ENCODE results near the gene EEFSEC. TPM values are rescaled to one million over a fixed set of nuclear protein-coding genes. Genes with fewer than 3 reads are reported as not detected.

EEFSEC gene
- polyA plus RNA-seq, 1 experiment: 6.8 TPM

DNA sequence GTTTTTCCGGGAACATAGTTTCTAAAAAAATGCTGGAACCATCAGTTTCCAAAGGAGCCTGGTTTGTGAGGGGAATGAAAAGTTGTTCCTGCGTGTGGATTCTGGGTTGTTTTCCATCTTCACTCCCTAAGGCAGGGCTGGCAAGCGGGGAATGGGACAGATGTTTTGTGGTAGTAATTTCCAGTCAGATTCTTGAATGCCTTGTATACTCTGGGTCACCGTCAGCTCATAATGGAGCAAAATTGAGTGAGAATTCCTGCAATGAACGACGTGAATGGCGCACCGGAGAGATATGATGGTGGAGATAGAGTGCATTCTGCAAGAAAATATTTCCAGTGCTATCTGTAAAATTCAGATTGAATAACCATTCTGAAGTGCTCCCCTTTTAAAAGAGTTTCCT lies 19.9 kb downstream of the EEFSEC start:
- no peak for DNase-seq (ENCODE audit: low read depth, low spot score)
- POLR2A ChIA-PET: no interaction called here

DNA sequence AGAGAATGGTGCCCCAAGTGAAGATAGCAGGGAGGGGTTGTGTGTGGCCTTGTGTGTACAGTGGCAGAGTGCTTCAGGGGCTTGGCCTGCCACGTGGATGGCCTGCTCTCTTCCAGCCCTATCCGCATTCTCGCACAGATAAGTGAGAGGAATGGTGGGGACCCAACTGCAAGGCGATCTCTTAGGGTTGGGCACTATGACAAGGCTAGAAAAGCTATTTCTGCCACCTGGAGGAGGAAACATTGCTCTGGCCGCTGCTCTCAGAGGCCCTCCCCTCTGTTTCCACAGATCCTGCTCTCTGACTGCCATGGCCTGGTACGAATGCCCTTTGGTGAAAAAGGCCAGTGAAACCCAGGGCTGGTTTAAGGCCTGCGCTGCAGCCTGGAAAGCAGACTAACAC lies 20.6 kb downstream of the EEFSEC start:
- Histone ChIP-seq H3K9me3 (ENCODE audit: control insufficient read depth, insufficient read depth, low read length) (no peaks in the 10 kb centered on the region), H3K27me3 (ENCODE audit: control insufficient read depth, insufficient read depth, low read length) (no peaks in the 10 kb centered on the region), H3K4me3 (ENCODE audit: low read depth, low read length) (no peak overlapping the region), H3K27ac (ENCODE audit: low read depth, low read length) (no peak overlapping the region)
- ChIA-PET CTCF (interaction anchor here (3.0 kb wide), 1 partner anchor 148 kb away, joined by 19 read pairs; no protein-coding TSS in a partner anchor), POLR2A (no interaction called here)
- no peak for DNase-seq (ENCODE audit: low read depth, low spot score)
- TF ChIP-seq, protein P1, sequence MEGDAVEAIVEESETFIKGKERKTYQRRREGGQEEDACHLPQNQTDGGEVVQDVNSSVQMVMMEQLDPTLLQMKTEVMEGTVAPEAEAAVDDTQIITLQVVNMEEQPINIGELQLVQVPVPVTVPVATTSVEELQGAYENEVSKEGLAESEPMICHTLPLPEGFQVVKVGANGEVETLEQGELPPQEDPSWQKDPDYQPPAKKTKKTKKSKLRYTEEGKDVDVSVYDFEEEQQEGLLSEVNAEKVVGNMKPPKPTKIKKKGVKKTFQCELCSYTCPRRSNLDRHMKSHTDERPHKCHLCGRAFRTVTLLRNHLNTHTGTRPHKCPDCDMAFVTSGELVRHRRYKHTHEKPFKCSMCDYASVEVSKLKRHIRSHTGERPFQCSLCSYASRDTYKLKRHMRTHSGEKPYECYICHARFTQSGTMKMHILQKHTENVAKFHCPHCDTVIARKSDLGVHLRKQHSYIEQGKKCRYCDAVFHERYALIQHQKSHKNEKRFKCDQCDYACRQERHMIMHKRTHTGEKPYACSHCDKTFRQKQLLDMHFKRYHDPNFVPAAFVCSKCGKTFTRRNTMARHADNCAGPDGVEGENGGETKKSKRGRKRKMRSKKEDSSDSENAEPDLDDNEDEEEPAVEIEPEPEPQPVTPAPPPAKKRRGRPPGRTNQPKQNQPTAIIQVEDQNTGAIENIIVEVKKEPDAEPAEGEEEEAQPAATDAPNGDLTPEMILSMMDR (IDR thresholded peaks at IDR 0.05; ENCODE audit: low read depth, low read length): no peak

More for the DNA sequence above, 19.9 kb downstream of the EEFSEC start:
- Histone ChIP-seq H3K9me3 (ENCODE audit: control insufficient read depth, insufficient read depth, low read length) (no peaks in the 10 kb centered on the region), H3K27ac (ENCODE audit: low read depth, low read length) (no peak overlapping the region), H3K4me3 (ENCODE audit: low read depth, low read length) (no peak overlapping the region), H3K27me3 (ENCODE audit: control insufficient read depth, insufficient read depth, low read length) (no peaks in the 10 kb centered on the region)
- TF ChIP-seq, protein P1 (IDR thresholded peaks at IDR 0.05; ENCODE audit: low read depth, low read length): no peak
- CTCF ChIA-PET: interaction anchor here (1.0 to 3.0 kb wide), 3 partner anchors 149 to 436 kb away, joined by 7 to 19 read pairs (median 8); no protein-coding TSS in a partner anchor

DNA sequence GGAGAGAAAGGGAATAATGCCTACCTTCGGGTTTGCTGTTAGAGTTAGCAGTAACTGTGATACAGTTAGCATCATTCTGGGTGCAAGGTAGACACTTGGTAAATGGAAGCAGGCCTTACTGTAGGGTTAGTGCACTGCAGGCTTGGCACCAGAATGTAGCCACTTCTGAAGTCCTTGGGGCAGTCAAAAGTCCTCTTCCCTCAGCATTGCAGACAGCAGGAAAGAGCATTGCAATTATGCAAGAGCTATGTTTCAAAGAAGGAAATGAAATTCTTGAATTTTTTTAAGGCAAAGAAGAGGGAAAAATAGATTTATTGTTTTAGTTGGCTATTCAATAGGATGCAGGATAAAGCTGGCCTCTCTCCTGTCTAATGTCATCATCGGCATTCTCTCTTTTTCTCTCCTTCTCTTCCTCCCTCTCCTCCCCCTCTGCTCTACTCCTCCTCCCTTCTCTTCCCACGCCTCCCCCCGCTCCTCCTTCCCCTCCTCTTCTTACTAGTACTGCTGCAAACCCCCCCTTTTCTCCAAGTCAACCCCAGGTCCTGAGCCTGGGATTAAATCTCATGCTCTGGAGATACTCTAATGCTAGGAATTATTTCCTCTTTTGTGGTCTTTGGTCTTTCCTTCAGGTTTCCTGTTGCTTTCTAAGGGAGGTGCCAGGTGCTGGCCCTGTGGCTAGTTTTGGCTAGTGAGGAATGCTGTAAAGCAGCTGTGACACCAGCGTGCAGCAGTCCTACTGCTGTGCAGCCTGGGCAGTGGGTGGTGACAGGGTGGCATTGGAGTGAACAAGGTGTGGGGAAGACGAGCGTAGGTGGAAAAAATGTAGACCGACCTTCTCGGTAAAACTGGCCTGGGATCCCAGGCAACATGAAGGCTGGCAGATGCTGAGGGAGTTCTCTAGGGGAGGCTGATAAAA lies 21.7 kb downstream of the EEFSEC start:
- no peaks in the 10 kb centered on the region for H3K9me3 ChIP-seq (ENCODE audit: control insufficient read depth, insufficient read depth, low read length)
- POLR2A ChIA-PET: no interaction called here
- TF ChIP-seq, protein P1 (IDR thresholded peaks at IDR 0.05; ENCODE audit: low read depth, low read length): no peak
- no peaks in the 10 kb centered on the region for H3K27me3 ChIP-seq (ENCODE audit: control insufficient read depth, insufficient read depth, low read length)
- CTCF ChIA-PET: interaction anchor here (0.6 to 3.0 kb wide), 2 partner anchors 147 to 186 kb away, joined by 4 to 19 read pairs; no protein-coding TSS in a partner anchor
- DNase-seq (ENCODE audit: low read depth, low spot score): no peak
- no peak overlapping the region for H3K4me3 ChIP-seq (ENCODE audit: low read depth, low read length)
- H3K27ac ChIP-seq (ENCODE audit: low read depth, low read length): no peak overlapping the region

DNA sequence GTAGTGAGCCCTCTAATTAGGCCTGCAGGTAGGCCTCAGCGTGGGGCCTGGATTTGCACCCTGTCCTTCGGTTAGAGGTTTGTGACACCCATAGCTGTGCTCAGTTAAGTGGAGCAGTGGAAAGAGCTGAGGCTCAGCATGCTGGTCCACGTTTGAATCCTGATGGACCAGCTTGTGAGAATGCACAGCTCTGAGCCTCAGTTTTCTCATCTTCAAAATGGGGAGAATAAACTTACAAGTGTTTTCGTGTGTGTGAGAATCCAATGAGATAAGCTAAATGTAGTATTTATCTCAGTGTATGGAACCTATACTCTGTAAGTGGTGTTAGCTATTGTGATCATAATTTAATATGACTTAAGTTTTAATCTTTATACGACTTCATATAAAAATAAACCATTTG lies 22.5 kb downstream of the EEFSEC start:
- no peaks in the 10 kb centered on the region for H3K27me3 ChIP-seq (ENCODE audit: control insufficient read depth, insufficient read depth, low read length)
- TF ChIP-seq, protein P1 (IDR thresholded peaks at IDR 0.05; ENCODE audit: low read depth, low read length): no peak
- DNase-seq (ENCODE audit: low read depth, low spot score): no peak
- POLR2A ChIA-PET: no interaction called here
- H3K4me3 ChIP-seq (ENCODE audit: low read depth, low read length): no peak overlapping the region
- H3K27ac ChIP-seq (ENCODE audit: low read depth, low read length): no peak overlapping the region
- CTCF ChIA-PET: interaction anchor here (1.6 kb wide), 1 partner anchor 146 kb away, joined by 5 read pairs; no protein-coding TSS in a partner anchor
- H3K9me3 ChIP-seq (ENCODE audit: control insufficient read depth, insufficient read depth, low read length): no peaks in the 10 kb centered on the region

DNA sequence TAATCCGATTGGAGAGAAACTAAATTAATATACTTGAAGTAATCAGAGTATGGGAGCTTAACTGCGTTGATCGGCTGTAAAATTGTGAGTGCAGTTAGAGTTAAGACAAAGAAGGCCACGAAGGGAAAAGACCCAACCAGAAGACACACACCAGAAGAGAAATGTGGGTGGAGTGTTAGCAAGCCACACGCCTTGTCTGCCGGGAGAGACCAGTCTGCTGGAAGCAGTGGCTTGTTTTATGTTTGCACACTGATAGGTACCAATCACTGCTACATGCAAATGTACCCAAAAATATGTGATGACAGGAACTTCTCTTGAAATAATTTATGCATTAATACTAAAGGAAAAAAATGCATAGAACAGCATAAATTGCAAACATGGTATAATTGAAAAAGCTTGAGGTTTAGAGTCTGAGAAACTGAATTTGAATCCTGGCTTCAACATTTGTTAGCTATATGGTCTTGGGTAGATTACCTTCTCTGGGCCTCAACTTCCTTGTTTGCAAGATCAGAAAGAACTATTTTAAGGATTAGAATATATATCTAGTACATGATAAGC lies 23.1 kb downstream of the EEFSEC start:
- Histone ChIP-seq H3K27me3 (ENCODE audit: control insufficient read depth, insufficient read depth, low read length) (no peaks in the 10 kb centered on the region), H3K9me3 (ENCODE audit: control insufficient read depth, insufficient read depth, low read length) (no peaks in the 10 kb centered on the region), H3K27ac (ENCODE audit: low read depth, low read length) (no peak overlapping the region), H3K4me3 (ENCODE audit: low read depth, low read length) (no peak overlapping the region)
- POLR2A ChIA-PET: no interaction called here
- no peak for DNase-seq (ENCODE audit: low read depth, low spot score)
- CTCF ChIA-PET: interaction anchor here (0.6 to 1.6 kb wide), 5 partner anchors 50 to 433 kb away, joined by 3 to 10 read pairs (median 4); no protein-coding TSS in a partner anchor
- TF ChIP-seq, protein P1 (IDR thresholded peaks at IDR 0.05; ENCODE audit: low read depth, low read length): no peak

Data from AG04450 (cell line).